Psoas muscle (tissue), 8 donors: Measurements from ENCODE around the gene GALNT17. TPM values are rescaled to one million over a fixed set of nuclear protein-coding genes. Genes with fewer than 3 reads are reported as not detected.

ENCODE experiments used
- ATAC-seq, 4 donors: fragments of 200-7000 bp; cut with Tn5 transposase; one replicate each; pipeline ENCODE4 v1.9.1; 2020; ENCODE audit warnings: moderate library complexity in 3 of 4, mild to moderate bottlenecking in 2 of 4
- DNase-seq, 2 donors: peaks; one replicate each; pipeline ENCODE4 v3.0.0-alpha.2; 2020
- H3K27ac ChIP-seq: fragments of 200-600 bp; one replicate; pipeline ENCODE4 v1.8.0; 2022
- H3K27me3 ChIP-seq, 3 donors: fragments of 200-600 bp in 1 of 3; one replicate each; pipeline versions ENCODE4 v1.6.1 to v1.8.0; 2013 to 2022; ENCODE audit warnings: low read length in 2 of 3, mild to moderate bottlenecking in 2 of 3, moderate library complexity in 1 of 3; ENCODE audit not compliant: insufficient read depth in 3 of 3
- H3K36me3 ChIP-seq, 2 donors: fragments of 200-600 bp in 1 of 2; one replicate each; pipeline versions ENCODE4 v1.6.1 to v1.8.0; 2013 to 2022; ENCODE audit warnings: low read depth in 1 of 2, mild to moderate bottlenecking in 1 of 2, moderate library complexity in 1 of 2; ENCODE audit not compliant: insufficient read depth in 1 of 2
- H3K4me1 ChIP-seq: fragments of 200-600 bp; one replicate; pipeline ENCODE4 v1.8.0; 2022
- H3K4me3 ChIP-seq: fragments of 200-600 bp; one replicate; pipeline ENCODE4 v1.8.0; 2022; ENCODE audit warnings: mild to moderate bottlenecking
- H3K9me3 ChIP-seq: fragments of 200-600 bp; one replicate; pipeline ENCODE4 v1.8.0; 2022
- WGBS, 3 donors: extraction: QIAGEN DNeasy Blood & Tissue Kit; methylation state at CpG; one replicate each; pipeline versions ENCODE4 v1.1.6 to v1.1.7; 2013; 5-methylcytosine and 5-hydroxymethylcytosine counted together
- intact Hi-C, 2 donors: fragments of 100-400 bp; cut with DNase I; formaldehyde crosslinking; loops; one replicate each; pipeline versions ENCODE4 v1.11.0 to v1.14.2; 2022
- polyA plus RNA-seq, 3 donors: library from polyadenylated mRNA; stranded (reverse); fragments of 200-250 nt; gene quantifications; one replicate each; pipeline ENCODE4 v1.2.3, GENCODE V29; 2013
- total RNA-seq, 4 donors: library from RNA; stranded (reverse); fragmentation: NEBNext Ultra II Directional in 2 of 4; extraction: Animal tissue kit (Norgen Biotek cat#: 25700) in 2 of 4; gene quantifications; one replicate each; pipeline versions ENCODE4 v1.2.1 to v1.2.4, GENCODE V29; 2021 to 2023
- TF ChIP-seq, protein P1 (sequence below): fragments of 200-600 bp; IDR thresholded peaks from one replicate; pipeline ENCODE4 v1.8.0; 2022; ENCODE audit warnings: antibody characterized with exemption
- donor health status: healthy with polysubstance abuse.
- donor health status: DM: no; HTN: no; CAD: no; lungs with moderate emphysema.
- donor health status: Bipolar disorder and iron deficiency.
- donor health status: healthy.
- donor health status: DM: yes; HTN: yes; CAD: no.
- donor health status: DM: no; HTN: no; CAD: no.
- donor health status: DM: no; HTN: no; CAD: no.
- donor health status: DM: yes; HTN: yes; CAD: no.

The GALNT17 gene
- total and polyA plus RNA-seq, 7 donors, result 0.17 to 3.5 (median 0.65) TPM

DNA sequence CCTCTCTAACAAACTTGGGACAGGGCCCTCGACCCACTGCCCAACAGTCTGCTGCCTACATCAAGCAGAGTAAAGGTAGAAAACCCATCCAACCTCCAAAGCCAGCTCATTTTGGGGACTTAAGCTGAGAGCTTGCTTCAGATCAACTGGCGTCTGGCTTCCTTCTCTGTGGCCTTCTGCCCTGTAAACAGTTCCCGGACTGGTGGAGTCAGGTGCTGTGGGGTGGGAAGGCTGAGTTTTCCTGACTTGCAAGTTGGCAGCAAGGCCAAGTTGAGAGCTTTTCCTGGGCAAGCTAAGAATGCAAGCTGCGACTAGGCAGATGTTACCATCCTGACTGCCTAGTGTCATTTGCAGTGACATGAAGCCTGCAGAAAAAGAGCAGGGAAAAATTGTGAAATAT, 3.7 kb downstream of the GALNT17 start:
- DNase-seq, result no peak
- no peak overlapping the region for H3K27ac ChIP-seq
- peaks cover 3% of the 10 kb centered on the region for H3K4me1 ChIP-seq
- intact Hi-C loops, result loop anchor here in 1 of 2 donors (10.0 kb wide), 2 partner anchors 99 to 599 kb away; no protein-coding TSS in a partner anchor
- H3K27me3 ChIP-seq, result peaks cover 0 to 25% (median 0%) of the 10 kb centered on the region in 3 donors
- H3K9me3 ChIP-seq, result no peaks in the 10 kb centered on the region
- 33 to 37% (median 34%) methylated on average over 4 of the region's 4 CpGs for WGBS, 3 donors
- no peaks in the 10 kb centered on the region for H3K36me3 ChIP-seq
- no peak for ATAC-seq
- H3K4me3 ChIP-seq, result no peak overlapping the region
- TF ChIP-seq, protein P1, sequence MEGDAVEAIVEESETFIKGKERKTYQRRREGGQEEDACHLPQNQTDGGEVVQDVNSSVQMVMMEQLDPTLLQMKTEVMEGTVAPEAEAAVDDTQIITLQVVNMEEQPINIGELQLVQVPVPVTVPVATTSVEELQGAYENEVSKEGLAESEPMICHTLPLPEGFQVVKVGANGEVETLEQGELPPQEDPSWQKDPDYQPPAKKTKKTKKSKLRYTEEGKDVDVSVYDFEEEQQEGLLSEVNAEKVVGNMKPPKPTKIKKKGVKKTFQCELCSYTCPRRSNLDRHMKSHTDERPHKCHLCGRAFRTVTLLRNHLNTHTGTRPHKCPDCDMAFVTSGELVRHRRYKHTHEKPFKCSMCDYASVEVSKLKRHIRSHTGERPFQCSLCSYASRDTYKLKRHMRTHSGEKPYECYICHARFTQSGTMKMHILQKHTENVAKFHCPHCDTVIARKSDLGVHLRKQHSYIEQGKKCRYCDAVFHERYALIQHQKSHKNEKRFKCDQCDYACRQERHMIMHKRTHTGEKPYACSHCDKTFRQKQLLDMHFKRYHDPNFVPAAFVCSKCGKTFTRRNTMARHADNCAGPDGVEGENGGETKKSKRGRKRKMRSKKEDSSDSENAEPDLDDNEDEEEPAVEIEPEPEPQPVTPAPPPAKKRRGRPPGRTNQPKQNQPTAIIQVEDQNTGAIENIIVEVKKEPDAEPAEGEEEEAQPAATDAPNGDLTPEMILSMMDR, result no peak

DNA sequence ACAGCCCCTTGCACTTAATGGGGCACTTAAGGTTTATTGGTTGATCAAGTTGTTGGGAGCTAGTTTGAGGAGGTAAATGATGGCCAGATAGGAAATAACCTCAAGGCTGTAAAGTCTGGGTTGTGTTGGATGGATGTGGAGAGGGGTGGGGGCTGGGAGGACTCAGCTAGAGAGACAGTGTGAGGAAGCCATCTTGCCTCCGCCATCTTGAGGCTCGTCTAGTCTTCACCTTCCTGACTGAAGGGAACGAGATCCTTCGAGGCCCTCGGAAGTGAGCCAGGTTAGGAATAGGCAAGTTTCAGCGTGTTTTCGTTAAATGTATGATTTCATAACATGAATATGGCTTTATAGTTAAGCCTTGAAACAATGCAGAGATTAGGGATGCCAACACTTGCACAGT, 5.5 kb downstream of the GALNT17 start:
- intact Hi-C loops, result loop anchor here in 1 of 2 donors (10.0 kb wide), 2 partner anchors 97 to 597 kb away; no protein-coding TSS in a partner anchor
- 94 to 96% (median 94%) methylated on average over 7 of the region's 7 CpGs for WGBS, 3 donors
- H3K27ac ChIP-seq, result no peak overlapping the region
- ATAC-seq, result no peak
- no peaks in the 10 kb centered on the region for H3K36me3 ChIP-seq
- no peak overlapping the region for H3K4me3 ChIP-seq
- DNase-seq, result no peak
- no peaks in the 10 kb centered on the region for H3K4me1 ChIP-seq
- TF ChIP-seq, protein P1, result no peak
- H3K27me3 ChIP-seq, result peaks cover 0 to 8% (median 0%) of the 10 kb centered on the region in 3 donors
- no peaks in the 10 kb centered on the region for H3K9me3 ChIP-seq

DNA sequence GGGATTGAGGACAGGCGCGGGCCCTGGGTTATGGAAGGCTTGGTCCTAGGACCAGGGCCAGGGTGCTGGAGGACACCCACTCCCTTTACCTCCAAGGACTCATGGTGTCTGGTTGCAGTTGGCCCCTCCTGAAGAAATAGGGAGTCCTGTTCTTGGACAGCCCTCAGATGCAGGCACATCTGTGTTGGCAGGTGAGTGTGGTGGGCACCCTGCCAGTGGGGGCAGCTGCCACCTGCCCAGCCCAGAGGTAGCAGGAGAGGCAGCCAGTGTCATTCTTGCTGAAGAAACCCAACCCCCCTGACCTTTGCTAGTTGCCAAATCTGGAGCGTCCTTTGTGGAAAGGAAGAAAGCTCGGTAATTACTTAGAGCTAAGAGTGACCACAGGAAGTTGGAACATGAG, 8.3 kb downstream of the GALNT17 start:
- peak in 2 of 4 donors; percentile 60 to 61 for ATAC-seq

DNA sequence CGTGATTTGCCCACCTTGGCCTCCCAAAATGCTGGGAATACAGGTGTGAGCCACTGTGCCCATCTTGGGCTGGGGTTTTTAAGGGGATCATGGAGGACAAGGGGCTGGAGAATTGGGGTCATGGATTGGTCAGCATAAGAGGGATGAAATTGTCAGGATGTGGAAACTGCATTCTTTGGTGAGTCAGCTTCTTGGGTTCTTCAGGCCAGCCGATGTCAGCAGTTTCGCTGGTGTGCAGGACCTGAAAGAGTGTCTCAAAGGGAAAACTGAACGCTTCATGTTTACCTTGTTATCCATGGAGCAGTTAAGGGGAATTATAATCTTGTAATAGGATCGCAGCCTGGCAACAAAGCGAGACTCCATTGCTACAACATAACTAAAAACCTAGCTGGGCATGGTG, 13.0 kb downstream of the GALNT17 start:
- intact Hi-C loops, result no loop called here
- Histone ChIP-seq H3K9me3 (no peaks in the 10 kb centered on the region), H3K36me3 (no peaks in the 10 kb centered on the region), H3K4me1 (no peaks in the 10 kb centered on the region), H3K27ac (no peak overlapping the region), H3K27me3 (no peaks in the 10 kb centered on the region), H3K4me3 (no peak overlapping the region)
- no peak for DNase-seq
- WGBS, 3 donors, result 91 to 93% (median 91%) methylated on average over 6 of the region's 6 CpGs
- no peak for ATAC-seq
- TF ChIP-seq, protein P1, result no peak

More for the DNA sequence above, 8.3 kb downstream of the GALNT17 start:
- Histone ChIP-seq H3K36me3 (no peaks in the 10 kb centered on the region), H3K4me1 (no peaks in the 10 kb centered on the region), H3K4me3 (no peak overlapping the region), H3K27ac (no peak overlapping the region), H3K27me3 (no peaks in the 10 kb centered on the region), H3K9me3 (no peaks in the 10 kb centered on the region)
- TF ChIP-seq, protein P1, result no peak
- intact Hi-C loops, result no loop called here
- 19 to 33% (median 24%) methylated on average over 4 of the region's 4 CpGs for WGBS, 3 donors
- DNase-seq, result peak in 1 of 2 donors; percentile 23
